RCC 7860 (cell line): ENCODE results near the gene CETN2.
A peak's percentile ranks its signal among the peaks of the same experiment; 100 is the strongest.
"Not testable (repeated sequence)": the region's sequence is repeated elsewhere in the genome, so short reads cannot be mapped to it uniquely, and the experiment has no call there.

Experiments
- DNase-seq: peaks from one replicate; pipeline ENCODE4 v3.0.0-alpha.2; 2015; ENCODE audit warnings: low spot score
- FAIRE-seq: peaks from 2 replicates; lab custom pipeline; 2012; peaks lifted over from hg19 to GRCh38; lab: Jason Lieb, UNC

Gene CETN2

DNA sequence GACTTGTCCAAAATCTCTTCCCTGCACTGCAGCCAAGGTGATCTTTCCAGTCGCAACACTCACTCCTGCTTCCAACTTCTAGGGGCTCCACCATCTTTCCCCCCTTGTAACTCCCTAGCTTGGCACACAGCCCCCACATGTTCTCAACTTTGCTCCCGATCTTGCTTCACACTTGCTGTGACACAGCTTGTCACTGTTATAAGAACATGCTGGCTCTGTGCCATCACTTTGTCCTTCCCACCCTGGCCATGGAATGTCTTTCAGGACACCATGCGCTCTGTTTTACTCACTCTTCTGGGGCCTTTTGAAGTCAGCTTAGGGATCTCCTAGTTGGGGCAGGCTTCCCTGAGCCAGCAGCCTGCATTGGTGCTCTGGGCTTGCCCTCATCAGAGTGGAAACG is 2.8 kb upstream of the CETN2 start:
- FAIRE-seq (no peak), DNase-seq (no peak)

DNA sequence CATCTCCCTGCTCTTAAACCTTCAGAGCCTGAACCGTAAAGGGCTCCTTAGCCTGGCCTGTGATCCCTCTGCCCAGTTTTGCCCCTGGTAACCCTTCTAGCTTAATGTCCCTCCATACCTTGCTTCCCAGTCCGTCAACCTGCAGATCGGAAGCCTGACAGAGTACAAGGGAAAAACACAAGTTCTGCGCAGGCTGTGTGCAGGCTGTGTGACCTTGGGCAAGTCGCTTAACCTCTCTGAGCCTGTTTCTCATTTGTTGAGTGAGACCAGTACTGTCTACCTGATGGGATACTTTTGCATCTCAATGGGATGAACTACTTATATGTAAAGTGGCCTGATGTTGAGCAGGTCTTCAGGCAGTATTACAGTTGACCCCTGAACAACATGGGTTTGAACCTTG is 2.0 kb upstream of the CETN2 start:
- FAIRE-seq (no peak), DNase-seq (no peak)

DNA sequence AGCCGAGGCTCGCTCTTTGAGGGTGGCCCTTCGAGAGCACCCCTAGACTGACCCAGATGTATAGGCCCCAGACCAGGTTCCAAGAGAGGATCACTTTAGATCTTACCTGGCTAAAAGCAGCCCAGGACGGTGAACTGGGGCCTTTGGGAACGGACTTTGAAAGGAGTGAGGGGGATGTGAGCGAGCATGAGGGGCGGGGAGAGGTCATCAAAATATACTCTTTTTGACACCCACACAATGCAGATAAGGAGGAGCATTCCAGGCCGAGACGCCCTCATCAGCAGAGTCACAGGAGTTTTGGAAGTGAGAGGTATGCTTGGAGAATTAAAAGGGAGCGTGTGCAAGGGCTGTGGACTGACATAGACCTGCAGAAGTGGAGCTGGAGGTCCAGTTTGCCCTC is 834 bp upstream of the CETN2 start:
- DNase-seq (no peak), FAIRE-seq (no peak)

DNA sequence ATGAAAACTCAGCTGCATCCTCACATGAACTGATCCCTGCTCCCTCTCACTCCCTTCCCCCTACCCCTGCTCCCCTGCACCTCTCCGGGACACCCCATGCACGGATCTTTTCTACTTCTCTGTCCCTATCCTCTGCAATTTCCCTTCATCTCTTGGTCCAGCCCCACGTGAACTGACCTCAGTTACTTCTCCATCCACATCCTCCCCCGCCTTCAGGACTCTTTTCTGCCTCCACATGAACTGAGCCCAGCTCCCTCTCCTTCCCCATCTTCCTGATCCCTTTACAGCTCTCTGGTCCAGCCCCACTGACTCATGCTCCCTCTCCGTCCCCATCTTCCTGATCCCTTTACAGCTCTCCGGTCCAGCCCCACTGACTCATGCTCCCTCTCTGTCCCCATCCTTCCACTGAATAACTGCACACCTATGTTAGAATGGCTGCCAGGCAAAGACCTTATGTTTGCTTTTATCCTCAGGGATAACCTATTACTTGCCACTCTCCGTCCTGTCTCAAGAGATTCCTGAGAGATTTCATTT is 5.6 kb downstream of the CETN2 start:
- DNase-seq (no peak), FAIRE-seq (no peak)

DNA sequence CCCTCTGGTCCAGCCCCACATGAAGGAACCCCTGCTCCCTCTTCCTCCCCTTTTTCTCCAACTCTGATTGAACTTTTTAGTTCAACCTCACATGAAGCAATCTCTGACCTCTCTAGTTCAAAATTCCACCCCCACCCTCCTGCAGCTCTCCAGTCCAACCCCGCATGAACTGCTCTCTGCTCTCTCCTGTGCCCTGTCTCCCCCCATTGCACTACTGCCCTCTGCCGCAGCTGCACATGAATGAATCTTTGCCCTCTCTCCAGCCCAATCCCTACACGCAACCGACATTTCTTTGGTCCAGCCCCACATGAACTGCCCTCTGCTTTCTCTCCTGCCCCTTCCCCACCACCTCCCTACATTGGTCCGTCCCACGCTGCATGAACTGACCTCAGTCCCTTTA is 6.9 kb downstream of the CETN2 start:
- DNase-seq (no peak), FAIRE-seq (no peak)

DNA sequence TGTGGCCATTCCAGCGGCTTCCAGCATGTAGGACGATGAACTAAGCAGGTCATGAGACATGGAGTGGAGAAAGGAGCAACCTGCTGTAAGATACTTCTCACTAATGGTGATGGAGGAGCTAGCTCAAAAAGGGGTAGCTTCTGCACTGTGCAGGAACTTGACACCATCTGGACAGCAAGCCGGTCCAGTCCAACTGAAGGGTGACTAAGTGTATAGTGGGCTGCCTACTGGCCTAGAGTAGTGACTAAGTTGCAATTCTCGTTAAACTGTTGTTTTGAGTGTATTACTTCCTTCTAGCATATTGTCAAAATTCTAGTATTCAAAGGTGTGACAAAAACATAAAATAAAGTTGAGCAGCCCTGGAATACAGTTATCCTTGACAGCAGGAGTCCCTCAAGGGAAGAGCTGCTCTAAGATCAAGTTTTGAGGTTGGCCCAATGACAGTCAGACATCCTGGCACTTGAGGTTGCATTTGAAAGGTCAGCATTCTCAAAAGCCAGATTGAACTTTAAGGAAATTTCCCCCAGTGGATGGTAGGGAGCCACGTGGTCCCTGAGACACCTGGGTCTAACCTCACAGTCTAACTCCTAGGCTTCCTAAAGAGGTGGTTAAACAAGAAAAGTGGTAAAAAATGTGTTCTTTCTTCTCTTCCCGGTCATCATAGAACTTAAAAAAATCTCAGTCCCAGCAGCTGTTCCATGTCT is 8.0 kb downstream of the CETN2 start:
- no peak for FAIRE-seq
- DNase-seq: no peak

DNA sequence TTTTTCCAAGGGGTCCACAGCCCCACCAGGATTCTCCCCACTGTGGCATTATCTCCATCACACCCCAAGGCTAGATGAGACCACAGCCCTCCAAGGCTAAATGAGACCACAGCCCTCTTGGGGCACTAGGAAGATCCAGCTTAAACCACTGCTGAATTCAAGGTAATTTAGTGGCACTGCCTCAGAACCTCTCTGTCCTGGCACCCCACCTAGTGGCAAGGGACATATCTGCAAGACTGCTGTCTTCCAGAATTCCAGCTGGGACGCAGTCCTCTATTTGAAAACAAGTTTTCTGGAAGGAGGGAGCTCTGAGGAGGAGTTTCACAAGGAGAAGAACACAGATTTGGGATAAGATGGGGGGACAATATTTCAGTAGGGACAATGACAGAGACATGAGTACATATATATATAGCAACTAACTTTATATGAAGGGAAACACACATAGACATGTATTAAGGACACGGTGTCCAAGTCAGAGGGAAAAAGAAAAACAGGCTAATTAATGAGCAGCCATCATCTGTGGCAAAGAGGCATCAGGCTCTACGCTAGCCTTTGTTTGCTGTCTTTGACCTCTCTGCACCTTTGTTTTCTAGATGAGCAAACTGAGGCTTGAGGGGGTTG is 9.3 kb downstream of the CETN2 start:
- FAIRE-seq (no peak), DNase-seq (peak; percentile 16)

DNA sequence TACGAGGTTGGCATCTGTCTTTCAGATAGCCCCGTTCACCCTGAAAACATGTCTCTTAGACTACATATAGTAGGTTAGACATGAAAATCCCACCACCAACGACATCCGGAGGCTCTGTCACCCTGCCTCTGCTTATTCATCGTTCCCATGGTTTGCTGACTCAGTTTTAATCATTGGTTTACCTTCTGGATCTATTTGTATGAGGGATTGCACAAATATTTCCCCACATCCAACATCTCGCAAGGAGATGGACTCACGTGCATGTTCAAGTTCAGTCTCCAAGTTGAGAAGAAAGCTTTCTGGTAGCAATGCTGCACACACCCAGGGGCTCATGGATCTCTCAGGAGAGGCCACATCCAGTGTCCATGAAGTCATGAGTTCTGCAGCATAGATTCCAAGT is 10.8 kb downstream of the CETN2 start:
- no peak for FAIRE-seq

DNA sequence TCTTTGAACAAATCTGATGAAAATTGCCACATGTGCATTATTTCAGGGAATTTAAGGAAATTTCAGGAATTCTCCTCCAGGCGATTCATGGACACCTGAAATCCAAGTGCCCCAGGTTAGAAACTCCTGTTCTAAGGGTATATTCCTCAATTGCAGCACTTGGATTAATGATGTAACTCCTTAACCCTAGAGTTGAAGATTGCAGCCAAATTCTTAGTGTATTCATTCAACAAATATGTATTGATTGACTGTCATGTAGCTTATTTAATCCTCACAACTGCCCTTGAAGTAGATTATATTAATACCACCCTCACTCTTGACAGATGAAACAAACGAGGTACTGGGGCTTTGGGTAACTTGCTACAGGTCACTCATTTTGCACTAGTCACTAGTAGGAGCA is 11.3 kb downstream of the CETN2 start:
- FAIRE-seq (no peak), DNase-seq (no peak)

More for the DNA sequence above, 10.8 kb downstream of the CETN2 start:
- DNase-seq: peak; percentile 50

DNA sequence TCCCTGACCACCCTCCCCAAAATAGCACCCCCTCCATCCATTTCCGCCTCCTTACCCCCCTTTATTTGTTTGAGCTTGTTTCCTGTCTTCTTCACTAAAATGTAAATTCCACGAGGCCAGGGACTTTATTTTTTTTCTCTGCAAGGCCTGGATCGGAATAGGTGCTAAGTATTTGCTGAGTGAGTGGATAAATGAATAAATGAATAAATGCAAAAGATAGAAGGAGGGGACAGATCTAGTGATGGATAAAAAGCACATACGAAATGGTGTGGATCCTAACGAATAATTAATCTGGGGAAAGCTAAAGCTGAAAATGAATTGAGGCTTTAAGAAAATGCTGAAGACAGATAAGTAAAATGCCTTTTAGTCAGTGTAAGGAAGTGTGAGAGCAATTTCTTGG is 12.2 kb downstream of the CETN2 start:
- DNase-seq (no peak), FAIRE-seq (no peak)

DNA sequence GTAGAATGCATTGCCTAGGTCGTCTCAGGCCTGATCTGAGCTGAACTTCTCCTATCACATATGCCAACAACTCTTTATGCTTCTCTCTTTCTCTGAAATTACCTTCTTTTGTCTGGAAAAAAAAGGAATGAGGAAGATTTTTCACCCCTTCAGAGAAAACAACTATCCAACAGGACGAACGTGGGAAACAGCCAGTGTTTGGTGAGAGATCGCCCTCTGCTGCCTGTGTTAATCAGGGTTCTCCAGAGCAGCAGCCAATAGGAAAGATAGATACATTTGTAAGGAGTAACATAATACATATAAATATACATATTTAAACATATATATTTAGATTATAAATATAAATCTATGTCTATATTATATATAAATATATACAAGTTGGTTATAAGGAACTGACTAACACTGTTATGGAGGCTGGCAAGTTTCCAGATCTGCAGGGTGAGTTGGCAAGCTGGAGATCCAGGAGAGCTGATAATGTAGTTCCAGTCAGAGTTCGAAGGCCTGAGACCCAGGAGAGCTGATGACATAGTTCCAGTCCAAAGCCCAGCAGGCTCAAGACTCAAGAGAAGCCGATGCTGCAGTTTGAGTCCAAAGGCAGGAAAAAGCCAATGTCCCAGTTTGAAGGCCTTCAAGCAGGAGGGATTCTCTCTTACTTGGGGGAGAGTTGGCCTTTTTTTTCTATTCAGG is 13.3 kb downstream of the CETN2 start:
- FAIRE-seq: peak; percentile 77
- DNase-seq: peak; percentile 29

DNA sequence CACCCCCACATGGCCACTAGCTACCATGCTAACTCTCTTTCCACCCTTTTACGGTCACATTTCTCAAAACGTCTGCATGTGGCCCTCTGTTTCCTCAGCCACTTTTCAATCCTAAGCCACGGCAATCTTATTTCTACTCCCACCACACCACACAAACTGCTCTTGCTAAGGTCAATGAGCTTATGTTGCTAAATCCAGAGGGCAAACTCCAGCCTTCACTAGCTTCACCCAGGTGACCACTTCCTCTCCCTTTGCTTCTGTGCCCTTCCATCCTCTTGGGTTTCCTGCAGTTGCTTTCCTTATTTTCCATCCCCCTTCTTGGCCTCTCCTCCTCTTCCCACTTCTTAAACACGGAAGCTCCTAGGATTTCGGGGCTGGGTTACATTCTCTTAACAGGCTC is 16.5 kb downstream of the CETN2 start:
- no peak for FAIRE-seq
- DNase-seq: no peak

DNA sequence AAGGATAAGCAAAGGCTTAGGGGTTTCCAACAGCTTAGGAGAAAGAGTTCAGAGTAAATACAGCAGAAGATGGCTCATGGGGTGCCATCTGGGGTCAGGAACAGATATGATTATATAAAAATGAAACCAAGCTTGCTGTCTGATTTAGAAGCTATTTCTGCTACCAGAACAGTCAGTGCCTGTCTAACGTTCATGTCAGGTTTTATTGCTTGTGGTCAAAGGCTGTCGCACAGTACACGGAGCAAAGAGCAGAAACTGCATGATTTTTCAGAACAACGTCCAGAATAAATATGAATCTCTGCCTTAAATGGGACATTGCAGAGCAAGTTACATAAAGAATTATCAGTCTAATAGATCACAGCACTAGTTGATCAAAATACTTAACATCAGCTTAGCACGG is 17.4 kb downstream of the CETN2 start:
- FAIRE-seq: no peak
- DNase-seq: no peak

DNA sequence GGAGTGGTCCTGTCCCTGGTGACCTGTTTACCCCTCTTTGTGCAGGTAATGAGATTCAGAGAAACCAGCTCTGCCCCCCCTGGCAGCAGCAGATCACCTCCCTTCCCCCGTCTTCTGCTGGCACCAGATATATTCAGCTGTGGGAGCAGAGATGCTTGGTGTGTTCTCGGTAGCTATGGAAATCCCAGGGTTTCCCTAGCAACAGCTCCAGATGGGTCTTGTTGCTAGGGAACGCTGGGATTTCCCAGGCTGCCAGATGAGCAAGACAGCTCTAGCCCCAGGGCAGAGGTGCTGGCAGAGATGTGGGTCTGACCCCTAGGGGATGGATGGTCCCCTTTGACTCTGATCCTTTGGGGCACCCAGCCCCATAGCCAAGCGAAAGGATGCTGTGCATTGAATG is 20.2 kb downstream of the CETN2 start:
- DNase-seq: no peak
- no peak for FAIRE-seq

DNA sequence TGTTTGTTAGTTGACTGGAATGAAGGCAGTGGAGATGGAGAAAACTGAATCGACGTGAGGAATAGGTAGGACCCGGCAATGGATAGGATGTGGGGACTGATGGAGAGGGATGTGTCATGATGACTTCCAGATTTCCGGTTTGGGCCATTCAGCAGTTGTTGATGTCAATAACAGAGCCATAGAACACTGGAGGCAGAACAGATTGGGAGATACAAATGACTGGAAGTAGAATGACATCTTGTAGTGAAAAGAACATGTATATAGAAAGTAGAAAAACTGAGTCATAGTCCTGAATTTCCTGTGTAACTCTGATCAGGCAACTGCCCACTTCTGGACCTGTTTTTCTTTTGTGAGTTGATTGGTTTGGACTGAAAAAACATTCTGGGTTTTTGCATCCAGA is 24.5 kb downstream of the CETN2 start:
- no peak for FAIRE-seq
- DNase-seq: no peak

DNA sequence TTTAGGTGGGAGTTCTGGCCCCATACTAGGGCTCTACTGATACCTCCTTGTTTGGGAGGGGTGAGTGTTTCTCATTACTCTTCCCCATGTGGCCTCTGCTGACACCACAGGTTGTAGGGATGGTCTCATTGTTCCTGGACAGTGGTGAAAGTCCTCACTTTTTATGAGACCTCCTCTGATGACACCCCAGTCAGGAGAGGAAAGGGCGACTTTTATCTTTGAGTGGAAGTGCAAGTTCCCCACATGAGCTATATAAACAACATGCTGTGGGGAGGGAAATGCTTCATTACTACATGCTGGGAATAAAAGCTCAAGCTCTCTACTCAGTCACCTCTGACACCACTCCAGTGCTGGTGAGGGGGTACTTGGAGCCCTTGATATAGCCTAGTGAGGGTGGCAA is 31.6 kb downstream of the CETN2 start:
- FAIRE-seq: no peak
- no peak for DNase-seq

DNA sequence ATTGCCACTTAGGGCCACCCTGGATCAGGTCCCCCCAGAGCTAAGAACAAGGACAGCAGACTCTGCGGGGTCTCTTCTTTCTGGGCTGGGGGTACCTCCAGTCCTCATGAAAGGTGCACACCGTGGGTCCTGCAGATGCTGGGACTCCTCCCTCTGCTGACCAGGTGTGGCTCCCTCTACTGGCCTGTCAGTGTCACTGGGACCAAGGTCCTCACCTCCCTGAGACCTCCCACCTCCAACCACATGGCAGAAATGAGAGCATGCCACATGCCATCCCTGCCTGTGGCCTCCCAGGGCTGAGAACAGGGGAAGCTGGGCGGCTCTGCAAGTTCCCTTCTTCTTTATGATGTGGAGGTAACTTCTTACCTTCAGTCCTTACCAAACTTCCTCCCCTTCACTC is 43.5 kb downstream of the CETN2 start:
- not testable (repeated sequence) for FAIRE-seq, DNase-seq
